ENCODE results near the gene FOXS1.
"Not testable (repeated sequence)": the region's sequence is repeated elsewhere in the genome, so short reads cannot be mapped to it uniquely, and the experiment has no call there.

FOXS1 gene

DNA sequence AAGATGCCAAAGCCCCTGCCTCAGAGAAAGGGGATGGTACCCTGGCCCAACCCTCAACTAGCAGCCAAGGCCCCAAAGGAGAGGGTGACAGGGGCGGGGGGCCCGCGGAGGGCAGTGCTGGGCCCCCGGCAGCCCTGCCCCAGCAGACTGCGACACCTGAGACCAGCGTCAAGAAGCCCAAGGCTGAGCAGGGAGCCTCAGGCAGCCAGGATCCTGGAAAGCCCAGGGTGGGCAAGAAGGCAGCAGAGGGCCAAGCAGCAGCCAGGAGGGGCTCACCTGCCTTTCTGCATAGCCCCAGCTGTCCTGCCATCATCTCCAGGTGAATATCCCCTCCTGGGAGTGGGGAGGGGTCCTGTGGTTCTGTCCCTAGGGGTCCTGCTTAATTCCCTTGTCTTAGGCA is 25.2 kb downstream of the FOXS1 start:
- CTCF ChIA-PET, result interaction anchor here (4.7 to 15.0 kb wide), 3 partner anchors 16 to 32 kb away, joined by 53 to 154 read pairs (median 87); partner anchors contain the start of gene FOXS1
- no peak for DNase-seq (ENCODE audit: extremely low spot score)
- TF ChIP-seq, protein P1, sequence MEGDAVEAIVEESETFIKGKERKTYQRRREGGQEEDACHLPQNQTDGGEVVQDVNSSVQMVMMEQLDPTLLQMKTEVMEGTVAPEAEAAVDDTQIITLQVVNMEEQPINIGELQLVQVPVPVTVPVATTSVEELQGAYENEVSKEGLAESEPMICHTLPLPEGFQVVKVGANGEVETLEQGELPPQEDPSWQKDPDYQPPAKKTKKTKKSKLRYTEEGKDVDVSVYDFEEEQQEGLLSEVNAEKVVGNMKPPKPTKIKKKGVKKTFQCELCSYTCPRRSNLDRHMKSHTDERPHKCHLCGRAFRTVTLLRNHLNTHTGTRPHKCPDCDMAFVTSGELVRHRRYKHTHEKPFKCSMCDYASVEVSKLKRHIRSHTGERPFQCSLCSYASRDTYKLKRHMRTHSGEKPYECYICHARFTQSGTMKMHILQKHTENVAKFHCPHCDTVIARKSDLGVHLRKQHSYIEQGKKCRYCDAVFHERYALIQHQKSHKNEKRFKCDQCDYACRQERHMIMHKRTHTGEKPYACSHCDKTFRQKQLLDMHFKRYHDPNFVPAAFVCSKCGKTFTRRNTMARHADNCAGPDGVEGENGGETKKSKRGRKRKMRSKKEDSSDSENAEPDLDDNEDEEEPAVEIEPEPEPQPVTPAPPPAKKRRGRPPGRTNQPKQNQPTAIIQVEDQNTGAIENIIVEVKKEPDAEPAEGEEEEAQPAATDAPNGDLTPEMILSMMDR (IDR thresholded peaks at IDR 0.05; ENCODE audit: control extremely low read depth, extremely low read depth, low read depth, missing control alignments), result no peak
- POLR2A ChIA-PET, result no interaction called here

DNA sequence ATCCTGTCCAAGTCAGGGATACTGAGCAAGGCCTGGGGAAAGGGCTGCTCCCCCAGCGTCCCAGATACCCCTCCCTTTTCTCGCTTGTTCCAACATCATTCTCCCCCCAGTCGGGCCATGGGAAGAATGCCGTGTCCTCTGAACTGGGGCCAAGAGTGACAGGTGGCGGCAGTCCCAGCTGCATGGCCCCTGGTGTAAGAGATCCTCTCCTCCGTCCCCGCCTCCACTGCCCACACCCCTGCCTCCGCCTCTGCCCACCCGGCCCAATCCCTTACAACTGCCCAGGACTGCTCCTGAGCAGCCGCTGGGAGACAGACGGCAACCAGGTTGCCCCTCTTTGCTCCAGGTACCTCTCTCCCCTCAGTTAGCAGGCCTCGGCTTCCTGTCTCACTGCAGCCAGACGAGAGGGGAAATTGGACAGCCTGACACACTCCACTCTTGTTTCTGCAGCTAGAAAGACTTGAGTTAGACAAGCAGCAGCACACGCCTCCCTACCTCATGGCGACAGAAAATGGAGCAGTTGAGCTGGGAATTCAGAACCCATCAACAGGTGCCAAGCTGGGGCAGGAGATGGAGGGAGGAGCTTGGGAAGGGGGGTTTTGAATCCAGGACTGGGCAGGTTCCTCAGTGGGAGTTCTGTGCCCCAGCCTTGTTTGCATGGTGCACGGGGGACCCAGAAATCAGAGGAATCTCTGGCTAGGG is 26.2 kb downstream of the FOXS1 start, which contains the start of gene MYLK2:
Gene MYLK2, plus strand, starts transcription at position 274 of the 702 bp plus-strand sequence. Its CDS starts 225 bp downstream, at position 499.
- DNase-seq (ENCODE audit: extremely low spot score), result no peak
- TF ChIP-seq, protein P1 (IDR thresholded peaks at IDR 0.05; ENCODE audit: control extremely low read depth, extremely low read depth, low read depth, missing control alignments), result no peak
- CTCF ChIA-PET, result interaction anchor here (1.1 to 15.0 kb wide), 4 partner anchors 17 to 213 kb away, joined by 3 to 154 read pairs (median 70); partner anchors contain the start of gene FOXS1
- POLR2A ChIA-PET, result no interaction called here

DNA sequence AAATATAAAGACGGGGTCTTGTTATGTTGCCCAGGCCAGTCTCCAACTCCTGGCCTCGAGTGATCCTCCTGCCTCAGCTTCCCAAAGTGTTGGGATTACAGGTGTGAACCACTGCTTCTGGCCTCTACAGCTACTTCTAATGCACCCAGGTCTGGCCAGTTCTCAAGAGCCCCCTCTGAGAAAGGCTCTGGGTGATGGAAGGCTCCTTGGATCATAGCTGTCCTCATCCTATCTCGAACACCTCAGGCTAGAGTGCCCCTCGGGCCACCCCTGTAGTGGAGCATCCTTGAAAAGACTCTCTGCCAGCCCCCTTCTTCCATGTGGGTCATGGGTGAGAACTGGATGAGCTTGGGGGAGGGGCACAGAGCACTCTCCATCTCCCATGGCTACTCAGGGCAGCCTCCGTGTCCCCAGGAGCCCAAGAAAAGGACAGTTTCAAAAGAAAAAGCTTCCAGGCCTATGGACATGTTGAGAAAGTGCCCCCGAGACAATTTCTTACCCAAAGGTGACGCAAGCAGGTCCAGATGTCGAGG is 27.0 kb downstream of the FOXS1 start:
- ChIA-PET CTCF (interaction anchor here (0.8 to 15.0 kb wide), 8 partner anchors 8 to 273 kb away, joined by 3 to 154 read pairs (median 3); partner anchors contain the start of gene PDRG1), POLR2A (no interaction called here)
- TF ChIP-seq, protein P1 (IDR thresholded peaks at IDR 0.05; ENCODE audit: control extremely low read depth, extremely low read depth, low read depth, missing control alignments), result no peak
- no peak for DNase-seq (ENCODE audit: extremely low spot score)

DNA sequence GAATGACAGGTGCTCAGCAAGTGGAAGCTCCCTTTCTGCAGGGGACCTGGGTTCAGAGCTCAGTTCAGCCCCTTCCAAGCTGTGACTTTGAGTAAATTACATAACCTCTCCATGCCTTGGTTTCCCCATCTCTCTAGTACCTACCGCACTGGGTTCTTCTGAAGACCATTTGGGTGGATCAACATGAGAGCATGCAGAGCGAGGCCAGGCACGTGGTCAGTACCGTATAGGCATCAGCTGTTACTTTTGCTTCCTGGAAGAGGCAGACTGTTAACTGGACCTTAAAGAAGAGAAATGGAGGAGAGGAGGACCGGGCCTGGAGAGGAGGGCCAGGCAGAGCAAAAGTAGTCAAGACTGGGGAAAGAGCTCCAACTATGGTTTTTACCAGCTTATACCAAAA is 27.9 kb downstream of the FOXS1 start:
- ChIA-PET POLR2A (no interaction called here), CTCF (interaction anchor here (0.8 to 15.0 kb wide), 9 partner anchors 9 to 274 kb away, joined by 3 to 154 read pairs (median 4); partner anchors contain the start of gene PDRG1)
- TF ChIP-seq, protein P1 (IDR thresholded peaks at IDR 0.05; ENCODE audit: control extremely low read depth, extremely low read depth, low read depth, missing control alignments), result no peak
- no peak for DNase-seq (ENCODE audit: extremely low spot score)

DNA sequence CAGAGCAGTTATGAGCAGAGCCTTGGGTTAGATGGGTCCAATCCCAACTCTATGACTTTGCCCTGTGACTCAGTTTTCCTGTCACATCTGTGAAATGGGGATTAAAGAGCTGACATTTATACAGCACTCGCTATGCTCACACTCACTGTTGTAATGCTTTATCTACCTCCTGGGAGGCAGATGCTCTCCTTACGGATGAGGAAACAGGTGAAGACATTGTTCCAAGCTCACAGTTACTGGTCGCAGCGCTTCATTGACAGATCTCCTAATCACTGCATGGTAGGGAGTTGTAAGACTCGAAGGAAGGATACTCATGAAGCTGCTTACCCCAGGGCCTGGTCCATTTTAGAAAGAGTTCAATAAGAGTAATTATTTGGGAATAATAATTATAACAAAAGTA is 29.2 kb downstream of the FOXS1 start:
- TF ChIP-seq, protein P1 (IDR thresholded peaks at IDR 0.05; ENCODE audit: control extremely low read depth, extremely low read depth, low read depth, missing control alignments), result no peak
- DNase-seq (ENCODE audit: extremely low spot score), result no peak
- ChIA-PET CTCF (interaction anchor here (0.9 to 15.0 kb wide), 4 partner anchors 20 to 36 kb away, joined by 3 to 154 read pairs (median 11); no protein-coding TSS in a partner anchor), POLR2A (no interaction called here)

DNA sequence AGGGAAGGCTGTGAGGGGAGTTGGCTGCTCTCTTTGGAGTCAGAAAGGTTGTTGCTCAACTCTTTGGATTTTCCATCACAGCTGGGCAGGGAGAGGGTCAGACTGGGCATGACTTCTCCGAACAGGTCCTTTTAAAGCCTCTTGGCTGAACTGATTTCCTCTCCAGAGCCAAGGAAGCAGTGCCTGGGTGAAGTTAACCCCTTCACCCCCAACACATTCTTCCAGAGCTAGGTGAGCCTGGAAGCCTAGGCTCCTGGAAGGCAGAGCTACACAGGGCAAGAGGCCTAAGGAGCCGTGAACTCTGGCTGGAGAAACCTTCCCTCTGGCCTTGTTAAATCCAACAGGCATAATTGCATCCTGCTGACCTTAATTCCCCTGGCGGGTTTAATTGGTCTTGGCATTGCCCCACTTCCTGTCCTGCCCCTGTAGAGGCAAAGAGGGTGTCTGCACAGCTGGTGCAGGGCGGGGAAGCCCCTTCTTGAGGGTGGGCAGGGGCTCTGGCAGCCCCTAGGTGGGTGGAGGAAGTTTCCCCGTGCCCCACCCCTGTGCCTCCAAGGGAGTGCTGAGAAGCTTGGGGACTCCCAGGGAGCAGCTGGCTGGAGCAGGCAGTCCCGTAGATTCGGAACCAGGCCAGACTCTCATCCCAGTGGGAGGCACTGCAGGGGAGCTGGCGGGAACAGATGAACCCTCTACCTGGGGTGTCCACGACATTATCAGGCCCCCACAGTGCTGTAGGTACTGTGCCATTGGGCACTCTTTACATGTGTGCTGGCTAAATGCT is 29.8 kb downstream of the FOXS1 start:
- ChIA-PET CTCF (interaction anchor here (0.9 to 15.0 kb wide), 6 partner anchors 21 to 37 kb away, joined by 3 to 154 read pairs (median 6); partner anchors contain the start of gene FOXS1), POLR2A (no interaction called here)
- TF ChIP-seq, protein P1 (IDR thresholded peaks at IDR 0.05; ENCODE audit: control extremely low read depth, extremely low read depth, low read depth, missing control alignments), result no peak
- no peak for DNase-seq (ENCODE audit: extremely low spot score)

DNA sequence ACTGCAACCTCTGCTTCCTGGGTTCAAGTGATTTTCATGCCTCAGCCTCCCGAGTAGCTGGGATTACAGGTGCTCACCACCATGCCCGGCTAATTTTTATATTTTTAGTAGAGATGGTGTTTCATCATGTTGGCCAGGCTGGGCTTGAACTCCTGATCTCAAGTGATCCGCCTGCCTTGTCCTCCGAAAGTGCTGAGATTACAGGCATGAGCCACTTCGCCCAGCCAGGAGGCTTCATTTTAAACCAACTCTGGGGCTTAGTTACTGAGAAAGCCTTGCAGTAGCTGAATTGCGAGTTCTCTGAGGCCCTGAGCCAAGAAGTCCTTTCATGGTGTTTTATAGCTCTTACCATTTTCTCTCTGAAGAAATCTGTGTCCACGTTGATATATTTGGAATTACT is 31.3 kb downstream of the FOXS1 start:
- CTCF ChIA-PET, result interaction anchor here (1.2 to 15.0 kb wide), 6 partner anchors 9 to 39 kb away, joined by 3 to 154 read pairs (median 4); partner anchors contain the start of gene FOXS1
- POLR2A ChIA-PET; DNase-seq (ENCODE audit: extremely low spot score): not testable (repeated sequence)

All from GM10248 (cell line).